GM23338 (cell line): ENCODE results near the gene PTPRA. TPM values are rescaled to one million over a fixed set of nuclear protein-coding genes. Genes with fewer than 3 reads are reported as not detected.

ENCODE experiments used
- ATAC-seq: fragments of 200-7000 bp; cut with Tn5 transposase; 3 replicates; pipeline ENCODE4 v1.9.1; 2020
- DNase-seq: peaks from one replicate; pipeline ENCODE4 v3.0.0-alpha.2; 2015; ENCODE audit warnings: low spot score
- H2AFZ ChIP-seq: fragments of 200-600 bp; sonication (generic); 2 replicates; pipeline ENCODE4 v1.8.0; 2016; ENCODE audit warnings: antibody characterized with exemption, mild to moderate bottlenecking, moderate library complexity
- H3F3A ChIP-seq: fragments of 200-600 bp; sonication (generic); replicated peaks from 2 replicates; pipeline ENCODE4 v1.8.0; 2017; ENCODE audit warnings: antibody characterized with exemption, mixed run types, low read depth
- H3K27ac ChIP-seq: fragments of 200-600 bp; sonication (generic); 2 replicates; pipeline ENCODE4 v1.6.1; 2016; ENCODE audit warnings: low read depth
- H3K27me3 ChIP-seq: fragments of 200-600 bp; sonication (generic); 2 replicates; pipeline ENCODE4 v1.8.0; 2016; ENCODE audit warnings: mild to moderate bottlenecking, mixed run types, moderate library complexity; ENCODE audit not compliant: insufficient read depth
- H3K36me3 ChIP-seq: fragments of 200-600 bp; sonication (generic); 2 replicates; pipeline ENCODE4 v1.8.0; 2016; ENCODE audit warnings: mild to moderate bottlenecking; ENCODE audit not compliant: insufficient read depth
- H3K4me1 ChIP-seq: fragments of 200-600 bp; sonication (generic); 2 replicates; pipeline ENCODE4 v1.8.0; 2016; ENCODE audit warnings: mild to moderate bottlenecking, moderate library complexity; ENCODE audit not compliant: insufficient read depth
- H3K4me2 ChIP-seq: fragments of 200-600 bp; sonication (generic); 2 replicates; pipeline ENCODE4 v1.7.1; 2017; ENCODE audit warnings: mixed run types
- H3K4me3 ChIP-seq: fragments of 200-600 bp; sonication (generic); 2 replicates; pipeline ENCODE4 v1.6.1; 2016; ENCODE audit warnings: mixed run types
- H3K79me2 ChIP-seq: fragments of 200-600 bp; sonication (generic); replicated peaks from 2 replicates; pipeline ENCODE4 v1.8.0; 2017; ENCODE audit warnings: mild to moderate bottlenecking; ENCODE audit not compliant: insufficient read depth
- H3K9me2 ChIP-seq: fragments of 200-600 bp; sonication (generic); 2 replicates; pipeline ENCODE4 v1.8.0; 2017; ENCODE audit not compliant: insufficient read depth
- H4K20me1 ChIP-seq: fragments of 200-600 bp; sonication (generic); replicated peaks from 2 replicates; pipeline ENCODE4 v1.8.0; 2017; ENCODE audit warnings: mild to moderate bottlenecking; ENCODE audit not compliant: insufficient read depth
- H3K27ac Mint-ChIP-seq: 2 replicates; pipeline ENCODE4 v1.8.0; 2020; ENCODE audit warnings: inconsistent platforms, mild to moderate bottlenecking, moderate library complexity, mixed read lengths
- H3K27me3 Mint-ChIP-seq: 3 replicates; pipeline ENCODE4 v1.8.0; 2022; ENCODE audit warnings: low read depth, mild to moderate bottlenecking, moderate library complexity, mixed read lengths, inconsistent platforms; ENCODE audit not compliant: insufficient read depth, poor library complexity
- H3K36me3 Mint-ChIP-seq: 3 replicates; pipeline ENCODE4 v1.8.0; 2021; ENCODE audit warnings: low read depth, mild to moderate bottlenecking, inconsistent platforms, moderate library complexity, mixed read lengths
- H3K4me1 Mint-ChIP-seq: 3 replicates; pipeline ENCODE4 v1.8.0; 2020; ENCODE audit warnings: mild to moderate bottlenecking, inconsistent platforms, mixed read lengths
- H3K4me3 Mint-ChIP-seq: 3 replicates; pipeline ENCODE4 v1.8.0; 2021; ENCODE audit warnings: moderate library complexity, mild to moderate bottlenecking, inconsistent platforms, mixed read lengths
- H3K9me3 Mint-ChIP-seq: 3 replicates; pipeline ENCODE4 v1.8.0; 2020; ENCODE audit warnings: moderate library complexity, mild to moderate bottlenecking, inconsistent platforms, mixed read lengths
- CREB1 ChIP-seq: fragments of 250-450 bp; sonication (Bioruptor Pico); IDR thresholded peaks from 2 replicates; pipeline ENCODE4 v1.5.0; 2020; ENCODE audit warnings: low read depth, mild to moderate bottlenecking, moderate library complexity
- EZH2 ChIP-seq: fragments of 200-600 bp; sonication (generic); IDR thresholded peaks from one replicate; pipeline ENCODE4 v1.8.0; 2017; ENCODE audit warnings: antibody characterized with exemption, mild to moderate bottlenecking, low read depth; ENCODE audit not compliant: unreplicated experiment
- EZH2phosphoT487 ChIP-seq: fragments of 200-600 bp; sonication (generic); IDR thresholded peaks from one replicate; pipeline ENCODE4 v1.8.1; 2018; ENCODE audit warnings: antibody characterized with exemption; ENCODE audit not compliant: unreplicated experiment
- JUNB ChIP-seq: IDR thresholded peaks from one replicate; pipeline ENCODE4 v1.6.1; 2016; ENCODE audit warnings: antibody characterized with exemption; ENCODE audit not compliant: unreplicated experiment
- NANOG ChIP-seq: IDR thresholded peaks from 2 replicates; pipeline ENCODE4 v1.6.1; 2016; ENCODE audit warnings: antibody characterized with exemption, borderline replicate concordance
- POLR2AphosphoS5 ChIP-seq: IDR thresholded peaks from 2 replicates; pipeline ENCODE4 v1.6.1; 2016; ENCODE audit warnings: antibody characterized with exemption, low read depth
- STAT1 ChIP-seq: IDR thresholded peaks from one replicate; pipeline ENCODE4 v1.6.1; 2016; ENCODE audit warnings: antibody characterized with exemption; ENCODE audit not compliant: unreplicated experiment
- ZNF114 ChIP-seq: fragments of 250-450 bp; sonication (Bioruptor Pico); IDR thresholded peaks from 2 replicates; pipeline ENCODE4 v1.5.0; 2020; ENCODE audit warnings: mild to moderate bottlenecking, moderate library complexity
- ZNF331 ChIP-seq: fragments of 250-450 bp; sonication (Bioruptor Pico); IDR thresholded peaks from 2 replicates; pipeline ENCODE4 v1.5.0; 2020; ENCODE audit warnings: low read depth, mild to moderate bottlenecking, moderate library complexity
- polyA plus RNA-seq: library from polyadenylated mRNA; unstranded; fragments of >200 nt; fragmentation: Nextera tagmentation; extraction: Ambion mirVana; gene quantifications from 2 replicates; pipeline ENCODE4 v1.2.1, GENCODE V29; 2016
- total RNA-seq: library from RNA; depleted of rRNA; stranded (reverse); fragments of >200 nt; shearing (Covaris generic); gene quantifications from 2 replicates; pipeline ENCODE4 v1.2.3, GENCODE V29; 2014
- TF ChIP-seq, protein P1 (sequence below): IDR thresholded peaks from one replicate; pipeline ENCODE4 v1.6.1; 2018; ENCODE audit warnings: antibody characterized with exemption; ENCODE audit not compliant: unreplicated experiment
- TF ChIP-seq, protein P2 (sequence below): fragments of 250-450 bp; sonication (Bioruptor Pico); IDR thresholded peaks from 2 replicates; pipeline ENCODE4 v1.5.0; 2020; ENCODE audit warnings: mild to moderate bottlenecking, moderate library complexity
- TF ChIP-seq, protein P3 (sequence below), 2 experiments: fragments of 200-600 bp in 1 of 2; sonication (generic) in 1 of 2; conservative IDR thresholded peaks; 2 replicates each; pipeline versions ENCODE4 v1.5.1 to v1.6.1; 2016 to 2017; ENCODE audit warnings: antibody characterized with exemption in 2 of 2, low read depth in 2 of 2, mild to moderate bottlenecking in 2 of 2, moderate library complexity in 1 of 2
- TF ChIP-seq, protein P4 (sequence below): IDR thresholded peaks from 2 replicates; pipeline ENCODE4 v1.6.1; 2016; ENCODE audit warnings: antibody characterized with exemption

PTPRA gene
- total and polyA plus RNA-seq, 2 experiments from 2014 or later = 37.8 to 39.3 TPM

DNA sequence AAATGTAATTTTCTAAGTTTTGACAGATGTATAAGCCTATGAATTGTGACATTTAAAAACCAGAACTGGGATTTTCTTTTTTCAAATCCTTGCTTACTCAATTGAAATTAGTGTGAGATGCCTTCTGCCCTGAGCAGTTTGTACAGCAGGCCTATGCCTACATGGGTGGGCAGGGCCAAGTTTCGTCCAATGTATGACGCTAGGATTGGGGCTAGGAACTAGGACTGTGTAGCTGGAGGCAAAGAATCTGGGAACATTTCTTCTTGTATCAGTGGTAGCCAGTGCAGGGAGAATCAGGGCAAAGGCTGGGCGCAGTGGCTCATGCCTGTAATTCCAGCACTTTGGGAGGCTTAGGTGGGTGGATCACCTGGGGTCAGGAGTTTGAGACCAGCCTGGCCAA is 3.9 kb upstream of the PTPRA start:
- peaks cover 28% of the 10 kb centered on the region for H3K27me3 ChIP-seq
- H3K4me2 ChIP-seq = no peak overlapping the region
- no peaks in the 10 kb centered on the region for H3K36me3 ChIP-seq
- H3K79me2 ChIP-seq = peaks cover 5% of the 10 kb centered on the region
- no peaks in the 10 kb centered on the region for H4K20me1 ChIP-seq
- Mint-ChIP-seq H3K36me3 (no peaks in the 10 kb centered on the region; the same call in 2 of the 3 replicates), H3K27ac (no peak overlapping the region), H3K4me3 (no peak overlapping the region; the same call in 2 of the 3 replicates), H3K4me1 (peaks cover 13% of the 10 kb centered on the region; the same call in 2 of the 3 replicates), H3K27me3 (peaks cover 29% of the 10 kb centered on the region), H3K9me3 (no peaks in the 10 kb centered on the region)
- DNase-seq (no peak), ATAC-seq (no peak)
- TF ChIP-seq, protein P1, sequence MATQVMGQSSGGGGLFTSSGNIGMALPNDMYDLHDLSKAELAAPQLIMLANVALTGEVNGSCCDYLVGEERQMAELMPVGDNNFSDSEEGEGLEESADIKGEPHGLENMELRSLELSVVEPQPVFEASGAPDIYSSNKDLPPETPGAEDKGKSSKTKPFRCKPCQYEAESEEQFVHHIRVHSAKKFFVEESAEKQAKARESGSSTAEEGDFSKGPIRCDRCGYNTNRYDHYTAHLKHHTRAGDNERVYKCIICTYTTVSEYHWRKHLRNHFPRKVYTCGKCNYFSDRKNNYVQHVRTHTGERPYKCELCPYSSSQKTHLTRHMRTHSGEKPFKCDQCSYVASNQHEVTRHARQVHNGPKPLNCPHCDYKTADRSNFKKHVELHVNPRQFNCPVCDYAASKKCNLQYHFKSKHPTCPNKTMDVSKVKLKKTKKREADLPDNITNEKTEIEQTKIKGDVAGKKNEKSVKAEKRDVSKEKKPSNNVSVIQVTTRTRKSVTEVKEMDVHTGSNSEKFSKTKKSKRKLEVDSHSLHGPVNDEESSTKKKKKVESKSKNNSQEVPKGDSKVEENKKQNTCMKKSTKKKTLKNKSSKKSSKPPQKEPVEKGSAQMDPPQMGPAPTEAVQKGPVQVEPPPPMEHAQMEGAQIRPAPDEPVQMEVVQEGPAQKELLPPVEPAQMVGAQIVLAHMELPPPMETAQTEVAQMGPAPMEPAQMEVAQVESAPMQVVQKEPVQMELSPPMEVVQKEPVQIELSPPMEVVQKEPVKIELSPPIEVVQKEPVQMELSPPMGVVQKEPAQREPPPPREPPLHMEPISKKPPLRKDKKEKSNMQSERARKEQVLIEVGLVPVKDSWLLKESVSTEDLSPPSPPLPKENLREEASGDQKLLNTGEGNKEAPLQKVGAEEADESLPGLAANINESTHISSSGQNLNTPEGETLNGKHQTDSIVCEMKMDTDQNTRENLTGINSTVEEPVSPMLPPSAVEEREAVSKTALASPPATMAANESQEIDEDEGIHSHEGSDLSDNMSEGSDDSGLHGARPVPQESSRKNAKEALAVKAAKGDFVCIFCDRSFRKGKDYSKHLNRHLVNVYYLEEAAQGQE = no peak
- TF ChIP-seq EZH2phosphoT487 = no peak
- TF ChIP-seq ZNF331 = no peak
- TF ChIP-seq EZH2 = no peak
- TF ChIP-seq NANOG = no peak
- no peak for TF ChIP-seq STAT1
- TF ChIP-seq, protein P2, sequence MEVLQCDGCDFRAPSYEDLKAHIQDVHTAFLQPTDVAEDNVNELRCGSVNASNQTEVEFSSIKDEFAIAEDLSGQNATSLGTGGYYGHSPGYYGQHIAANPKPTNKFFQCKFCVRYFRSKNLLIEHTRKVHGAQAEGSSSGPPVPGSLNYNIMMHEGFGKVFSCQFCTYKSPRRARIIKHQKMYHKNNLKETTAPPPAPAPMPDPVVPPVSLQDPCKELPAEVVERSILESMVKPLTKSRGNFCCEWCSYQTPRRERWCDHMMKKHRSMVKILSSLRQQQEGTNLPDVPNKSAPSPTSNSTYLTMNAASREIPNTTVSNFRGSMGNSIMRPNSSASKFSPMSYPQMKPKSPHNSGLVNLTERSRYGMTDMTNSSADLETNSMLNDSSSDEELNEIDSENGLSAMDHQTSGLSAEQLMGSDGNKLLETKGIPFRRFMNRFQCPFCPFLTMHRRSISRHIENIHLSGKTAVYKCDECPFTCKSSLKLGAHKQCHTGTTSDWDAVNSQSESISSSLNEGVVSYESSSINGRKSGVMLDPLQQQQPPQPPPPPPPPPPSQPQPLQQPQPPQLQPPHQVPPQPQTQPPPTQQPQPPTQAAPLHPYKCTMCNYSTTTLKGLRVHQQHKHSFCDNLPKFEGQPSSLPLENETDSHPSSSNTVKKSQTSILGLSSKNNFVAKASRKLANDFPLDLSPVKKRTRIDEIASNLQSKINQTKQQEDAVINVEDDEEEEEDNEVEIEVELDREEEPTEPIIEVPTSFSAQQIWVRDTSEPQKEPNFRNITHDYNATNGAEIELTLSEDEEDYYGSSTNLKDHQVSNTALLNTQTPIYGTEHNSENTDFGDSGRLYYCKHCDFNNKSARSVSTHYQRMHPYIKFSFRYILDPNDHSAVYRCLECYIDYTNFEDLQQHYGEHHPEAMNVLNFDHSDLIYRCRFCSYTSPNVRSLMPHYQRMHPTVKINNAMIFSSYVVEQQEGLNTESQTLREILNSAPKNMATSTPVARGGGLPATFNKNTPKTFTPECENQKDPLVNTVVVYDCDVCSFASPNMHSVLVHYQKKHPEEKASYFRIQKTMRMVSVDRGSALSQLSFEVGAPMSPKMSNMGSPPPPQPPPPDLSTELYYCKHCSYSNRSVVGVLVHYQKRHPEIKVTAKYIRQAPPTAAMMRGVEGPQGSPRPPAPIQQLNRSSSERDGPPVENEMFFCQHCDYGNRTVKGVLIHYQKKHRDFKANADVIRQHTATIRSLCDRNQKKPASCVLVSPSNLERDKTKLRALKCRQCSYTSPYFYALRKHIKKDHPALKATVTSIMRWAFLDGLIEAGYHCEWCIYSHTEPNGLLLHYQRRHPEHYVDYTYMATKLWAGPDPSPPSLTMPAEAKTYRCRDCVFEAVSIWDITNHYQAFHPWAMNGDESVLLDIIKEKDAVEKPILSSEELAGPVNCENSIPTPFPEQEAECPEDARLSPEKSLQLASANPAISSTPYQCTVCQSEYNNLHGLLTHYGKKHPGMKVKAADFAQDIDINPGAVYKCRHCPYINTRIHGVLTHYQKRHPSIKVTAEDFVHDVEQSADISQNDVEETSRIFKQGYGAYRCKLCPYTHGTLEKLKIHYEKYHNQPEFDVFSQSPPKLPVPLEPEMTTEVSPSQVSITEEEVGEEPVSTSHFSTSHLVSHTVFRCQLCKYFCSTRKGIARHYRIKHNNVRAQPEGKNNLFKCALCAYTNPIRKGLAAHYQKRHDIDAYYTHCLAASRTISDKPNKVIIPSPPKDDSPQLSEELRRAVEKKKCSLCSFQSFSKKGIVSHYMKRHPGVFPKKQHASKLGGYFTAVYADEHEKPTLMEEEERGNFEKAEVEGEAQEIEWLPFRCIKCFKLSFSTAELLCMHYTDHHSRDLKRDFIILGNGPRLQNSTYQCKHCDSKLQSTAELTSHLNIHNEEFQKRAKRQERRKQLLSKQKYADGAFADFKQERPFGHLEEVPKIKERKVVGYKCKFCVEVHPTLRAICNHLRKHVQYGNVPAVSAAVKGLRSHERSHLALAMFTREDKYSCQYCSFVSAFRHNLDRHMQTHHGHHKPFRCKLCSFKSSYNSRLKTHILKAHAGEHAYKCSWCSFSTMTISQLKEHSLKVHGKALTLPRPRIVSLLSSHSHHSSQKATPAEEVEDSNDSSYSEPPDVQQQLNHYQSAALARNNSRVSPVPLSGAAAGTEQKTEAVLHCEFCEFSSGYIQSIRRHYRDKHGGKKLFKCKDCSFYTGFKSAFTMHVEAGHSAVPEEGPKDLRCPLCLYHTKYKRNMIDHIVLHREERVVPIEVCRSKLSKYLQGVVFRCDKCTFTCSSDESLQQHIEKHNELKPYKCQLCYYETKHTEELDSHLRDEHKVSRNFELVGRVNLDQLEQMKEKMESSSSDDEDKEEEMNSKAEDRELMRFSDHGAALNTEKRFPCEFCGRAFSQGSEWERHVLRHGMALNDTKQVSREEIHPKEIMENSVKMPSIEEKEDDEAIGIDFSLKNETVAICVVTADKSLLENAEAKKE (CRISPR knock-in tag) = no peak
- no peak for TF ChIP-seq CREB1 (CRISPR knock-in tag)
- TF ChIP-seq, protein P3, sequence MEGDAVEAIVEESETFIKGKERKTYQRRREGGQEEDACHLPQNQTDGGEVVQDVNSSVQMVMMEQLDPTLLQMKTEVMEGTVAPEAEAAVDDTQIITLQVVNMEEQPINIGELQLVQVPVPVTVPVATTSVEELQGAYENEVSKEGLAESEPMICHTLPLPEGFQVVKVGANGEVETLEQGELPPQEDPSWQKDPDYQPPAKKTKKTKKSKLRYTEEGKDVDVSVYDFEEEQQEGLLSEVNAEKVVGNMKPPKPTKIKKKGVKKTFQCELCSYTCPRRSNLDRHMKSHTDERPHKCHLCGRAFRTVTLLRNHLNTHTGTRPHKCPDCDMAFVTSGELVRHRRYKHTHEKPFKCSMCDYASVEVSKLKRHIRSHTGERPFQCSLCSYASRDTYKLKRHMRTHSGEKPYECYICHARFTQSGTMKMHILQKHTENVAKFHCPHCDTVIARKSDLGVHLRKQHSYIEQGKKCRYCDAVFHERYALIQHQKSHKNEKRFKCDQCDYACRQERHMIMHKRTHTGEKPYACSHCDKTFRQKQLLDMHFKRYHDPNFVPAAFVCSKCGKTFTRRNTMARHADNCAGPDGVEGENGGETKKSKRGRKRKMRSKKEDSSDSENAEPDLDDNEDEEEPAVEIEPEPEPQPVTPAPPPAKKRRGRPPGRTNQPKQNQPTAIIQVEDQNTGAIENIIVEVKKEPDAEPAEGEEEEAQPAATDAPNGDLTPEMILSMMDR (conservative IDR thresholded peaks at IDR 0.05; ENCODE audit: low read depth in 2 of 2) = no peak
- TF ChIP-seq, protein P4, sequence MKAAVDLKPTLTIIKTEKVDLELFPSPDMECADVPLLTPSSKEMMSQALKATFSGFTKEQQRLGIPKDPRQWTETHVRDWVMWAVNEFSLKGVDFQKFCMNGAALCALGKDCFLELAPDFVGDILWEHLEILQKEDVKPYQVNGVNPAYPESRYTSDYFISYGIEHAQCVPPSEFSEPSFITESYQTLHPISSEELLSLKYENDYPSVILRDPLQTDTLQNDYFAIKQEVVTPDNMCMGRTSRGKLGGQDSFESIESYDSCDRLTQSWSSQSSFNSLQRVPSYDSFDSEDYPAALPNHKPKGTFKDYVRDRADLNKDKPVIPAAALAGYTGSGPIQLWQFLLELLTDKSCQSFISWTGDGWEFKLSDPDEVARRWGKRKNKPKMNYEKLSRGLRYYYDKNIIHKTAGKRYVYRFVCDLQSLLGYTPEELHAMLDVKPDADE = no peak
- no peak for TF ChIP-seq POLR2AphosphoS5
- TF ChIP-seq JUNB = no peak
- no peak for TF ChIP-seq ZNF114
- H3K4me3 ChIP-seq = no peak overlapping the region
- H3K9me2 ChIP-seq = no peaks in the 10 kb centered on the region
- H3K4me1 ChIP-seq = peaks cover 5% of the 10 kb centered on the region
- H2AFZ ChIP-seq = no peak overlapping the region
- 0 out of 2 replicates have a peak, but pooled peaks cover 5% of the 10 kb centered on the region for H3F3A ChIP-seq
- no peak overlapping the region for H3K27ac ChIP-seq
